ENCODE measurements around the gene FAM168A.

GRCh38 chr11:73592640-73593039 lies 5.3 kb downstream of the FAM168A start:
- TF ChIP-seq POLR2A (IDR thresholded peaks at IDR 0.05) (no peak), CTCF (IDR thresholded peaks at IDR 0.05) (no peak)
